Measurements from ENCODE around the gene OSBPL6. TPM values are rescaled to one million over a fixed set of nuclear protein-coding genes. Genes with fewer than 3 reads are reported as not detected.
"Not testable (repeated sequence)": the region's sequence is repeated elsewhere in the genome, so short reads cannot be mapped to it uniquely, and the experiment has no call there.

The OSBPL6 gene
- total RNA-seq, 2 donors from 2014 or later = 0.42 to 0.67 TPM

GRCh38 chr2:178345951-178346350 is 151.6 kb downstream of the OSBPL6 start:
- Mint-ChIP-seq H3K27me3 (peaks cover 87% of the 10 kb centered on the region), H3K4me3 (no peak overlapping the region), H3K27ac (no peak overlapping the region), H3K4me1 (peaks cover 2% of the 10 kb centered on the region), H3K36me3 (ENCODE audit: low read depth) (no peaks in the 10 kb centered on the region)
- ATAC-seq (no peak), DNase-seq (no peak)
- H3K9me3 ChIP-seq (ENCODE audit: control insufficient read depth, low read length, poor library complexity, severe bottlenecking) = no peaks in the 10 kb centered on the region

GRCh38 chr2:178350051-178350450 is 155.7 kb downstream of the OSBPL6 start:
- no peak for DNase-seq
- Mint-ChIP-seq H3K4me3 (no peak overlapping the region), H3K36me3 (ENCODE audit: low read depth) (no peaks in the 10 kb centered on the region), H3K27ac (no peak overlapping the region), H3K4me1 (peaks cover 2% of the 10 kb centered on the region), H3K27me3 (peaks cover 56% of the 10 kb centered on the region)
- peaks cover 3% of the 10 kb centered on the region for H3K9me3 ChIP-seq (ENCODE audit: control insufficient read depth, low read length, poor library complexity, severe bottlenecking)
- no peak for ATAC-seq

- H3K4me3 Mint-ChIP-seq; ATAC-seq; DNase-seq; H3K27me3 Mint-ChIP-seq; H3K4me1 Mint-ChIP-seq; H3K36me3 Mint-ChIP-seq (ENCODE audit: low read depth); H3K27ac Mint-ChIP-seq; H3K9me3 ChIP-seq (ENCODE audit: control insufficient read depth, low read length, poor library complexity, severe bottlenecking): not testable (repeated sequence)
Measured at GRCh38 chr2:178357704-178358103, 163.4 kb downstream of the OSBPL6 start.

- H3K4me3 Mint-ChIP-seq = no peak overlapping the region
- no peaks in the 10 kb centered on the region for H3K36me3 Mint-ChIP-seq (ENCODE audit: low read depth)
- peaks cover 16% of the 10 kb centered on the region for H3K27me3 Mint-ChIP-seq
Measured at GRCh38 chr2:178359192-178359912, 165.0 kb downstream of the OSBPL6 start.

GRCh38 chr2:178361588-178361987 is 167.3 kb downstream of the OSBPL6 start:
- no peak overlapping the region for H3K27ac Mint-ChIP-seq
- ATAC-seq (no peak), DNase-seq (no peak)
- H3K4me1 Mint-ChIP-seq = no peaks in the 10 kb centered on the region
- H3K36me3 Mint-ChIP-seq (ENCODE audit: low read depth) = no peaks in the 10 kb centered on the region
- H3K9me3 ChIP-seq (ENCODE audit: control insufficient read depth, low read length, poor library complexity, severe bottlenecking) = no peaks in the 10 kb centered on the region
- peaks cover 22% of the 10 kb centered on the region for H3K27me3 Mint-ChIP-seq
- no peak overlapping the region for H3K4me3 Mint-ChIP-seq

More at GRCh38 chr2:178359192-178359912, 165.0 kb downstream of the OSBPL6 start:
- no peak overlapping the region for H3K27ac Mint-ChIP-seq
- no peak for ATAC-seq
- DNase-seq = no peak
- no peaks in the 10 kb centered on the region for H3K4me1 Mint-ChIP-seq
- H3K9me3 ChIP-seq (ENCODE audit: control insufficient read depth, low read length, poor library complexity, severe bottlenecking) = no peaks in the 10 kb centered on the region

- DNase-seq (no peak), ATAC-seq (no peak)
- no peaks in the 10 kb centered on the region for H3K9me3 ChIP-seq (ENCODE audit: control insufficient read depth, low read length, poor library complexity, severe bottlenecking)
- Mint-ChIP-seq H3K36me3 (ENCODE audit: low read depth) (no peaks in the 10 kb centered on the region), H3K27me3 (peaks cover 22% of the 10 kb centered on the region), H3K27ac (no peak overlapping the region), H3K4me1 (no peaks in the 10 kb centered on the region), H3K4me3 (no peak overlapping the region)
Measured at GRCh38 chr2:178363252-178363651, 168.9 kb downstream of the OSBPL6 start.

- Mint-ChIP-seq H3K27me3 (peaks cover 22% of the 10 kb centered on the region), H3K4me3 (no peak overlapping the region), H3K27ac (no peak overlapping the region), H3K4me1 (no peaks in the 10 kb centered on the region), H3K36me3 (ENCODE audit: low read depth) (no peaks in the 10 kb centered on the region)
- no peaks in the 10 kb centered on the region for H3K9me3 ChIP-seq (ENCODE audit: control insufficient read depth, low read length, poor library complexity, severe bottlenecking)
- ATAC-seq (no peak), DNase-seq (no peak)
Measured at GRCh38 chr2:178365116-178365515, 170.8 kb downstream of the OSBPL6 start.

GRCh38 chr2:178366412-178366811 is 172.1 kb downstream of the OSBPL6 start:
- no peaks in the 10 kb centered on the region for H3K36me3 Mint-ChIP-seq (ENCODE audit: low read depth)
- H3K9me3 ChIP-seq (ENCODE audit: control insufficient read depth, low read length, poor library complexity, severe bottlenecking) = no peaks in the 10 kb centered on the region
- no peaks in the 10 kb centered on the region for H3K4me1 Mint-ChIP-seq
- no peak overlapping the region for H3K4me3 Mint-ChIP-seq
- ATAC-seq = no peak
- H3K27ac Mint-ChIP-seq = no peak overlapping the region
- no peak for DNase-seq
- H3K27me3 Mint-ChIP-seq = peaks cover 28% of the 10 kb centered on the region

- no peaks in the 10 kb centered on the region for H3K9me3 ChIP-seq (ENCODE audit: control insufficient read depth, low read length, poor library complexity, severe bottlenecking)
- H3K4me3 Mint-ChIP-seq = no peak overlapping the region
- ATAC-seq (no peak), DNase-seq (no peak)
- H3K27me3 Mint-ChIP-seq = peaks cover 28% of the 10 kb centered on the region
- H3K4me1 Mint-ChIP-seq = no peaks in the 10 kb centered on the region
- H3K27ac Mint-ChIP-seq = no peak overlapping the region
- H3K36me3 Mint-ChIP-seq (ENCODE audit: low read depth) = no peaks in the 10 kb centered on the region
Measured at GRCh38 chr2:178367344-178367743, 173.0 kb downstream of the OSBPL6 start.

GRCh38 chr2:178374865-178375264 is 180.6 kb downstream of the OSBPL6 start:
- Mint-ChIP-seq H3K27me3 (peaks cover 53% of the 10 kb centered on the region), H3K4me1 (peaks cover 4% of the 10 kb centered on the region), H3K27ac (no peak overlapping the region), H3K4me3 (no peak overlapping the region), H3K36me3 (ENCODE audit: low read depth) (peaks cover 7% of the 10 kb centered on the region)
- DNase-seq (no peak), ATAC-seq (no peak)
- H3K9me3 ChIP-seq (ENCODE audit: control insufficient read depth, low read length, poor library complexity, severe bottlenecking) = no peaks in the 10 kb centered on the region

- no peak for ATAC-seq
- peaks cover 4% of the 10 kb centered on the region for H3K4me1 Mint-ChIP-seq
- no peak overlapping the region for H3K4me3 Mint-ChIP-seq
Measured at GRCh38 chr2:178377046-178377445, 182.7 kb downstream of the OSBPL6 start.

GRCh38 chr2:178379162-178380004 is 185.1 kb downstream of the OSBPL6 start:
- H3K9me3 ChIP-seq (ENCODE audit: control insufficient read depth, low read length, poor library complexity, severe bottlenecking) = no peaks in the 10 kb centered on the region
- DNase-seq = no peak
- Mint-ChIP-seq H3K27ac (no peak overlapping the region), H3K4me1 (peaks cover 4% of the 10 kb centered on the region), H3K4me3 (no peak overlapping the region), H3K36me3 (ENCODE audit: low read depth) (peaks cover 10% of the 10 kb centered on the region), H3K27me3 (peaks cover 50% of the 10 kb centered on the region)
- ATAC-seq = no peak

More at GRCh38 chr2:178377046-178377445, 182.7 kb downstream of the OSBPL6 start:
- no peak for DNase-seq
- no peak overlapping the region for H3K27ac Mint-ChIP-seq
- peaks cover 59% of the 10 kb centered on the region for H3K27me3 Mint-ChIP-seq
- no peaks in the 10 kb centered on the region for H3K9me3 ChIP-seq (ENCODE audit: control insufficient read depth, low read length, poor library complexity, severe bottlenecking)
- H3K36me3 Mint-ChIP-seq (ENCODE audit: low read depth) = peaks cover 10% of the 10 kb centered on the region

- ATAC-seq (no peak), DNase-seq (no peak)
- Mint-ChIP-seq H3K36me3 (ENCODE audit: low read depth) (peaks cover 10% of the 10 kb centered on the region), H3K4me3 (no peak overlapping the region), H3K27me3 (peaks cover 36% of the 10 kb centered on the region), H3K4me1 (peaks cover 4% of the 10 kb centered on the region), H3K27ac (no peak overlapping the region)
- no peaks in the 10 kb centered on the region for H3K9me3 ChIP-seq (ENCODE audit: control insufficient read depth, low read length, poor library complexity, severe bottlenecking)
Measured at GRCh38 chr2:178380763-178381162, 186.5 kb downstream of the OSBPL6 start.

Data from T-helper 17 cell (primary cell).